NCI-H146 (cell line): ENCODE measurements around the gene IGF2BP2.

Experiments
- DNase-seq: peaks from one replicate; lab custom pipeline; 2025; lab: John Stamatoyannopoulos, UW

The IGF2BP2 gene

DNA sequence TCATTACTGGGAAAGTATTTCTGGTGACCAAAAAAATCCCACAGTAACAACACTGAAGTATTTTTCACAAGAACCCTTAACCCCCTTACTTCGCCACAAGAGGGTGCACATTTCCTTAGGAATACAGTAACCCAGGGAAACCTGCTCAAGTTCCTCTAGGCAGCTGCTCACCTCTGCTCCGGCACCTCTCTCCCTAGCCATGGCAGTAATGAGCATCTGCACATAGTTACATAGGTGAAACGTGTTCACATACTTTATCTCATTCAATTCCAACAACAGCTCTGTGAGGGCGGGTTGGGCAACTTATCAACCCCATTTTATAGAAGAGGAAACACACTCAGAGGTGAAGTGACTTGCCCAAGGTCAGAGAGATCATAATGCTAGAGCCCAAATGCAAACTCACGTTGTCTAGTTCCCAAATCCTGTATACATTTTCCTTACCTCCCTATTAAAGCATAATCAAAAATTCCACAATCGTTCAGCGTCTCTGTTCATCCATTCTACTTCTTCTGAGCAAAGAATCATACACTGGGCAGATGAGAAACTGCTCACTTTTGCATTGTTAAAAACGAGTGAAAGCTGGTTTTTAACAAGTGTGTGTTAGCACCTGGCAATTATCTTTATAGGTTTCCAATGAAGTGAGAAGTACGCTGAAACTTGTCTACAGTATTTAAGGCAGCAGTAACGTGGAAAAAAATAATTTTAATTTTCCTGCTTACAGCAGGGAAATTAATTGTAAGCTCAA is 90.7 kb downstream of the IGF2BP2 start:
- DNase-seq = peak; percentile 76

DNA sequence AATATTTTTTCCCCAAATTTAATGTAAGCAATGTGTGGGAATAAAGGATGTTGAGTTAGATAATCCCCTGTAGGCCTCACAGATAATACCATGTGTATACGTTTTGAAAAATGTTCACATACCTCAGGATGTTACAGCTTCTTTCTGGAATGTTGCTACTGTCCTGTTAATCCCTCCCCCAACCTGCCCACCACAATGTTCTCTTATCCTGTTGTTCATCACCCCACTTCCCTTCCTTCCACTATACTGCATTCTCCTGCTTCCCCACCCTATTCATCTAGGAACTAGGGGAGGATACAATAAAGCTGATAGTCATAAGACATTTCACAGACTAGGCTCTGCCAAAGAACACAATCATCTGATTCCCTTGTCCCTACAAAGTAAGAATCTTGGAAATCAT is 92.1 kb downstream of the IGF2BP2 start:
- DNase-seq = no peak

DNA sequence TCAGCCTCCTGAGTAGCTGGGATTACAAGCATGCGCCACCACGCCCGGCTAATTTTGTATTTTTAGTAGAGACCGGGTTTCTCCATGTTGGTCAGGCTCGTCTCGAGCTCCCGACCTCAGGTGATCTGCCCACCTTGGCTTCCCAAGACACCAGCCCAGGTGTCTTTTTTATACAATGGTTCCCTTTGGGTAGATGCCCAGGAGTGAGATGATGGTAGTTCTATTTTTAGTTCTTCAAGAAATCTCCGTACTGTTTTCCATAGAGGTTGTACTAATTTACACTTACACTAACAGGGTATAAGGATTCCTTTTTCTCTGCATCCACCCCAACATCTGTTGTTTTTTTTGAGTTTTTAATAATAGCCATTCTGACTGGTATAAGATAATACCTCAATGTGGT is 94.3 kb downstream of the IGF2BP2 start:
- DNase-seq = no peak

DNA sequence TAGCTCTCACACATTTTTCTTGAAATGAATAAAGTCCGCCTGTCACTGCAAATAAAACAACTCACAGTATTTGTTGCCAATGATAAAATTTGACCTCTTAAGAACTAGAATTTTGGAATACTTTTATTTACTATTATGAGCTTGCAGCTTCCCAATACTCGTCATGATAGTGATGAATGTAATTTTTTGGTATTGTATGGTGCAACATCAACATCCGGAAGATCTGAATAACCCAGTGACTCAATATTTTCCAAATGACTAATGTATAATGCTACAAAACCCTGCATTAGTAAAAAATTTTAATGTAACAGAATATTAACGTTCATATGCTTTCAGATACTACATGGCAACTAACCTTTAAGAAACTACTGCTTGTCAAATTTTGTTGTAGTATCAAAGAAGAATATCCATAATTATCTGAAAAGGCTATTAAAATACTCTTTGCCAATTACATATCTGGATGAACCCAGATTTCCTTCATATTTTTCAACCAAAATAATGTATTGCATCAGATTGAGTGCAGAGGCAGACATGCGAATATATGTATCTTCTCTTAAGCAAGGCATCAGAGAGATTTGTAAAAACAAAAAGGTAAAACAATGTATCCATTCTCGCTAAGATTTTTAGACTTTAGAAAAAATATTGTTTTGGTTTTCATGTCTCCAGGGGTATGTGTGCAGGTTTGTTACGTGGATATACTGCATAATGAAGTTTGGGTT is 95.3 kb downstream of the IGF2BP2 start:
- DNase-seq = no peak

DNA sequence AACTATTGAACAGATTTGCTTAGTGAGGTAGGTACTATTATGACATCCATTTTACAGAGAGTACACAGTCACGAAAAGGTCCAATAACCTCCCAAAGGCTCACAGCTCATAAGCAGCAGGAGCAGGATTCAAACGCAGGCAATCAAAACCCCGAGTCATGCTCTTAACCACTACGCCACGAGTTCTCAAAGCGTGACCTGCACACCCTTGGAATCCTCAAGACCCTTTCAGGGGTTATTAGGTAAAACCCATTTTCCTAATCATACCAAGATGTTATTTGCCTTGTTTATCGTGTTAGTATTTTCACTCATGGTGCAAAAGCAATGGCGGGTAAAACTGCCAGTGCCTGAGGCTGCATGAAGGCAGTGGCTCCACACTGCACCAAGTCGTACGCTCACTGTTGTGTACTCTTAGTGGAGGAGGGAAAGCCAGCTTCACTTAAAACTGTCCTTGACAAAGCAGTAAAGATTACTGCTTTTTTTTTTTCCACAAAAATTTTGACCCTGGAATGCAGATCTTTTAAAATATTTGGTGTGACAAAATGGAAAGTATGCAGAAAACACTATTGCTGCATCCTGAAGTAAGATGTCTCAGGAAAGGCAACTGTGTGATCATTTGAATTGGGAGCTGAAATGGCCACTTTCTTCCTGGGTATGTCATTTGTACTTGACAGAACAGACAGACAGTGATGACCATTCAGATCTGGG is 96.1 kb downstream of the IGF2BP2 start:
- no peak for DNase-seq

DNA sequence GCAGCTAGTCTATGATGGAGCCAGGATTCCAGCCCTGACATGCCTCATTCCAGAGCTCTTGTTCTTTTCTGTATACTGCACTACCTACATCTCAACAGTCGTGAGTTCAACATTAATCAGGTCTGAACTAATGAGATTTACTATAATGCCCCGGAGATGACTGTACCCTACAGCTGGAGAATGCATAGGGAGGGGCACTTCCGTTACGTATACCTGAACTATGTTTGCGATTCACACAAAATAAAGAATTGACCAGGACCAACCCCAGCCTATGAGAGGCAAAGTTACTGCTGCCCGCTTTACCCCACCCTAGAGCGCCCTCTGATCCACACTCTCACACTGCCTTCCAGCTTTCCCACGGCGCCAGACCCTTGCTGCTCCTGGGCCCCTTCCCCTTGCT is 97.0 kb downstream of the IGF2BP2 start:
- DNase-seq = no peak

DNA sequence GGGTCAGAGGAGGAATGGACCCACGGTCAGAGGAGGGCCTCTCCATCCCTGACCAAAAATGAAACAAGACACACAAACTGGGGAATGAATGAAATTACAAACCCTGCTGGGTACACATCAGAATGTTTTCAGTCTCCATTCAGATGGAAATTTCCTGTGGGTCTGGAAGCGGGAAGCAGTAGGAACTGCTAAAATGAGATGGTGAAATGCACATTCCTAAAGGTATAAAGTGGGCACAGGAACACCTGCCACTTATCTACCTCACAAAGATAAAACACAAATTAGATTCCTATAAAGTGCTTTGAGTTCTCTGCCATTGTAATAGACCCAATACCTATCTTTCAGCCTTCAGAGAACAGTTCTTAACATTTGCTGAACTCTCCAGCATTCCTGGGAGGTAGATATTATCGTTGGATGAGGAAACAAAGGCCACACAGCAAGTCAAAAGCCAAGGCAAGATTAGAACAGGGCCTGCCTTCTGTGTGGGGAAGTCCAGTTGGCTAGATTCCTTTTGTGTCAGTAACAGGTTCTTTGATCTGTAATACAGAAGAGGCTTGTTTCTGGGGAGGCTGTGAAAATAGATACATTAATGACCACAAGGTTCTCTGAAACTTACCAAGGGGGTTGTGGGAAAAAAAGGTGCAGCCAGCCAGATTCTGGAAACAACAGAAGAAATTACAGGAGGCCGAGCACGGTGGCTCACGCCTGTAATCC is 98.4 kb downstream of the IGF2BP2 start:
- no peak for DNase-seq

DNA sequence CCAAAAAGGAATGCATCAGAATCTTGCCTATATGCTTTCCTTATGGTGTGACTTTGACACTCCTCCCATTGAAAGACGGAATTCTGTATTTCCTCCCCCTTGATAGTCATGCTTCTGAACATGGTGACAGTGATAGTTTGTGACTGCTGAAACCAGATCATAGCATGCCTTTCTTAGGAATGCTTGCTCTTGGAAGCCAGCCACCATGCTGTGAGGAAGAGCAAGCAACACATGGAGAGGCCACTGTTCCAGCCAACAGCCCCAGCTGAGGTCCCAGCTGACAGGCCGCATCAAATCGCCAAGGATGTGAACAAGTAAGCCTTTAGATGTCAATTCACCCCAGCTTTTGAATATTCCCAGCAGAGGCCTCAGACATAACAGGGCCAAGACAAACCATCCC is 100.1 kb downstream of the IGF2BP2 start:
- no peak for DNase-seq

DNA sequence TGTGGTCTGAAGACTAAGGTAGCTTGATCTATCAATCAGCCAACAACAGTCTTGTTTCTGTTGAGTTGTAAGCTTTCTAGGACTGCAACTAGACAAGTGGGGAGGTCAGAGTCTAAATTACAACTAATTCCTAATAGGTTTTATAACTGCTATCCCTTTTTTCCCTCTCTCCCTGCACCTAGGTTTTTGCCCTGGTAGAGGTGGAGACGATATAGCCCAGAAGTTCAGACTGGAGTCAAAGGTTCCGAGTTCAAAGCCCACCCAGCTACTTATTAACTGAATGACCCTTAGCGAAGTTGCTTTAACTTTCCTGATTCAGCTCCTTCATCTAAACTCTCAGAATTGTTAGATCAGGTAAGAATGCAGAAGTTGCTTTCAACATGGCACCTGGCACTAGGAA is 100.6 kb downstream of the IGF2BP2 start:
- no peak for DNase-seq

DNA sequence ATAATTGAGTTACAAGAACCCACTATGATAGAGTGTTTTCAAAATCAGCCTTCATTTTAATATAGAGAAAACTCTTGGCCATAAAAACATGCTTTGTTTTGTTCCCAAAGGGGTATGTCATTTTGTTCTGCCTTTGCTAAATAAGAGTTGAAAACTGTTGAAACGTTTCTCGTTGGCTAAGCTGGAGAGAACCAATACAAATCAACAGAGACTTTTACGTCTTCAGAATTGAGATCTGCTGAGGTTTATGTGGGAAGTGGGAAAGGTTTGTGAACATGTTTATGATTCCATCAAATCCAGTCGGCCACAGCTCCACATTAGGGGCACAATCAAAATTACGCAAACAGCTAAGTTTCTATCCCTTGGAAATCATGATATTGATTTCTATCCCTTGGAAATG is 102.0 kb downstream of the IGF2BP2 start:
- DNase-seq = no peak

DNA sequence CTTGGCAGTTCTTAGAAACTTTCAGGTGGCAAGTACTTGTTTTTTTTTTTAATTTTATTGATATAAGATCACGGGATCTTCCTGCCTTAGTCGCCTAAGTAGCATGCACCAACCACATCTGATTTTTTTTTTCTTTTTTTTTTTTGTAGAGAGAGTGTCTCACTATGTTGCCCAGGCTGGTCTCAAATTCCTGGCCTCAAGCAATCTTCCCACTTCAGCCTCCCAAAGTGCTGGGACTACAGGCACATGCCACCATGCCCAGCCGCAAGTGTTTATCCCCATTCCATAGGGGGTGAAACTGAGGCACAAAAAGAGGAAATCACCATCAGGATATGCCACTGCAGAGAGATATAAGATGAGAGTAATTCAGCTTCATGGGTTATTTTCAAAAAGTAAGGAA is 102.9 kb downstream of the IGF2BP2 start:
- no peak for DNase-seq

DNA sequence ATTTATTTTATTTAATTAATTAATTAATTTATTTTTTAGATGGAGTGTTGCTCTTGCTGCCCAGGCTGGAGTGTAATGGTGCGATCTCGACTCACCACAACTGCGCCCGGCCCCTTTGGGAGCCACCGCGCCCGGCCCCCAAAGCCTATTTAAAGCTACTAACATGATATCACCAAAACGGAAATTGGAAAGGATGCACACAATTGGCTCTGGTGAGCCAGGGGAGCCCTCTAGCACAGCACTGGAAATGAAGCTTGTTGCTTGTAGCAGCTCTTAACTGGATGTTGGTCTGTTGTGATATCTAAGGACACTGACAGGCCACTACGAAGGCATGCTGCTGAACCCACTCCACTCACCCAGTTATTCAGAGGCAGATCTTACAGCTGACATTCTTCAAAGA is 104.5 kb downstream of the IGF2BP2 start:
- DNase-seq = no peak

DNA sequence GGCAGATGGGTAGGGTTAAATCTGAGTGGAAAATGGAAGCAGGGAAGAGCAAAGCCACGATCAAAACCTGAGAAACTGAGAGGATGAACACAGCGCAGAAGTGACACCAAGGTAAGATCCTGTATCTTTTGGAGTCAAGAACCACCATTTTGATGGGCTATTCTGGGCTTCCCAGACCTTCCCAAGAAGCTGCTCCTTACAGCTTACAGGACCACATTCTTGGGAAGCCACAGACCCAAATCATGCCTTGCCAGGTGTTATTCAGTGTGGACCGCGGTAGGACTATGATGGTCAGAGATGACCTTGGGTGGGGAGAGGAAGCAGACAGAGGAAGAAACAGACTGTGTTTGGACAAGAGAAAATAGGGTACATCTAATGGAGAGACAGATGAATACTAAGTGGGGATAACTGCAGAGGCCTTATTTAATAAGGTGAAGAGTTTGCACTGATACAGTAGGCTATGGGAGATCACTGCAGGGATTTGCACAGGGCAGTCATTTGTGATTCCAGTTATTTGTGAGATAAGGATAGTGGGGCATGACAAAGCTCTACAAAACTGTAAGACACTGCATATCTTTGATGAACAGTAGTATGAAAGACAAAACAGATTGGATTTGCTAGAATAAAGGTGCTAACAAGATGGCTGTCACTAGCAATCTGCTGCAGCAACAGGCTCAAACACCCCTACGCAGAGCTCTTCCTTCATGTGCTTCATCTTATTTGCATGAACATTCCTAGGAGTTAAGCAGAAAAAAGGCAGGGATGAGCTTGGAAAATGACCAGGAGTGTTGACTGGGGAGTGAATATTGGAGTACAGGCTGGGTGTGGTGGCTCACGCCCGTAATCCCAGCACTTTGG is 105.9 kb downstream of the IGF2BP2 start:
- DNase-seq = no peak

DNA sequence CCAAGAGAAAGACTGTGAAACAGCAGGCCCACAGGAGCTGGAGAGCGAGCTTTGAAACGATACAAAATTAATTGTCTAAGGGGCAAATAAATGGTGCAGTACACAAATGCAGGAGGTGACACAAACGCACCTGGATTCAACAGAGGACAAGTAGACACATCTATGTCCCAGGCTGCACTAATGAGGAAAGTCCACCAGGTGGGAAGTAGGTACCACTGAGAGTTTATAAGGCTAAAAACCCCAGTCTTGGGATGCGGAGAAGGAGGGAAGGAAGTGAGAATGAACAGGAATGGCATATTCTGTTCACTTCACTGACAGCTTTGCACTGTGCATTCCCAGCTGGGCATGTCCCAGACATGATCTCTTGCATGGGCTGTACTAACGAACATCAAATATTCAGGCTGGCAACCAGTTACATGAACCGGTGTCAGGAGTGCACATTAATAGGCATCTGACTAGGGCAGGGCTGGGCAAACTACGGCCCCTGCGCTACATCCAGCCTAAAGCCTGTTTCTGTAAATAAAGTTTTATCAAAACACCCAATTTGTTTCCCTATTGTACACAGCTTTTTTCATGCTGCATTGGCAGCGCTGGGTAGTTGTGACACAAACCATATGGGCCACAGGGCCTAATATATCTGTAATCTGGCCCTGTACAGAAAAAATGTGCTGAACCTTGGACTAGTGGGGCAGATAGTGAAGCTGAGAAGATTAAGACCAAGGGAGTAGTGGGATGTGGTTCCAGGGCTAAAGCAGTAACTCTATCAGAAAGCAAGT is 107.0 kb downstream of the IGF2BP2 start:
- DNase-seq = no peak

DNA sequence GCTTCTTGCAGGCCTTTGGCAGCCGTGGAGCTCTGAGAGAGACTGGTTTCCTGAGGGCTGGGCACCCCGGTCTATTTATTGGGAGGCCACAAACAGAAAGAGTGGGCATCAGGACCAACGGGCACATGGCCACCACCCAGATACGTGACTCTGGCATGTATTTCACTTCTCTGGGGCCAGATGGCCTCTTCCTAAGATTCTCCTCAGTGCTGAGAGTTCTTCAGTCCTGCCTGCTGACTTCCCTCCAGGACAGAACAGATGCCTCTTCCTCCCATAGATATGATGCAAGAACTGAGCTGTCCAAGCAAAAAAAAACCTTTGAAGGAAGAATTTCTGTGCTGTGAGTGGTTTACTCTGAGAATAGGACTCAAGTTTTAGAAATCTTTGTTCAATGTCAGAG is 107.7 kb downstream of the IGF2BP2 start:
- DNase-seq = no peak

DNA sequence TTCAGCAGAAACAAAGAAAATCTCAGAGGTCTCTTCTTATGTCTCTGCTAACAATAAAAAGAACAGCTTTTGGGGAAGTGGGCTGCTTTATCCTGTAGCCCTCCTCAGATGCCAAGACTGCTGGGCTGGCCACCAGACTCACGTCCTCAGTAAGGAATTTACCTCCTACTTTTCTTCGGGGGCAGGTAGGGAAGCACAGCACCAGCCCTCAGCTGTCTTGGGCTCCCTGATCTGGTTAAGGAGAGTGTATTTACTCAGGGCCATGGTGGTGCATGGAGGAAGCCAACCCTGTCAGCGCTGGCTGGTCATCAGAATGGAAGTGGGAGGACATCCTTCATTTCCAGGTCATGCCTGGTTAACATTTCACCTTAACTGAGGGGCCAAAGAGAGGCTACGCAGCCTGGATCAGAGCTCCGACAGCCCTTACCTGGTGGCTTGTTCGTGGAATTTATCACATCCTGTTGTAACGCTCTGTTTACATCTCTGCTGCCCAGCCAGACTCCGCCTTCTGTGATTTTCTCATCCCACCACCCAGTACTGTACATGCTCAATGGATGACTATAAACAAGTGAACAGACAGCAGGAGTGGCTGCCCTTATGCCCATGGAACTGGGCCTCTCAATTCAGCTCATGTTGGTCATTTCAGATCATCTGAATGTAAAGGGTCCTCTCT is 108.3 kb downstream of the IGF2BP2 start:
- no peak for DNase-seq

DNA sequence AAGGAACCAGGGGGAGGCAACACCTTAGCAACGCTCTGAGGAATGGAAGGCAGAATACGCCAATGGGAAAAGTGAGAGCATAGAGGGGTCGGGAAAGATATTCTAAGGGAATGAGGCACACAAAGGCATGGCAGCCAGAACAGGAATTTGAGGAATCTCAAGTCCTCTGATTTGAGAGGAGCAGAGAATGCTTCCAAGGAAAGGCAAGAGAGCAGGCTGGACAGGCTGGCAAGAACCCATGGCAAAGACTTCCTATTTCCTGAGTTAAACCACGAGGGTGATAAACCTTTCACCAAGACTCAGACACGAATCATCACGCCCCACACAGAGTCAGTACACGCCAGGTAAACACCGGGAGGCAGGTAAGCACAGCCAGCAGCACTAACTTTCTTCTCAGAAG is 109.8 kb downstream of the IGF2BP2 start:
- no peak for DNase-seq

DNA sequence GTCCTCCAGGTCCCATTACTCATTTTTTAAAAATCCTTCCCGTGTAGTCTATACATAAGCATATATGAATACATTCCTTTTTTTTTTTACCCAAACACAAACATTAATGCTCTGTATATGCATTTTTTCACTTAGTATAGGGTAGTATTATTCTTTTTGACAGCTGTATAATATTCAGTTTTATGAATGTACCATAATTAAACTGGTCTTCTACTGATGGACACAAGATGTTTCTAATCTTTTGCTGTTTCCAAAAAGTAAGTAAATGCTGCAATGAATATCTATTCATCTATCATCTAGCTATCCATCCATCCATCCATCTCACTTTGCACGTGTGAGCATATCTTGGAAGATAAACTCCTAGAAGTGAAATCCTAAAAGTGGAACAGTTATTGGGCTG is 110.8 kb downstream of the IGF2BP2 start:
- DNase-seq = no peak

DNA sequence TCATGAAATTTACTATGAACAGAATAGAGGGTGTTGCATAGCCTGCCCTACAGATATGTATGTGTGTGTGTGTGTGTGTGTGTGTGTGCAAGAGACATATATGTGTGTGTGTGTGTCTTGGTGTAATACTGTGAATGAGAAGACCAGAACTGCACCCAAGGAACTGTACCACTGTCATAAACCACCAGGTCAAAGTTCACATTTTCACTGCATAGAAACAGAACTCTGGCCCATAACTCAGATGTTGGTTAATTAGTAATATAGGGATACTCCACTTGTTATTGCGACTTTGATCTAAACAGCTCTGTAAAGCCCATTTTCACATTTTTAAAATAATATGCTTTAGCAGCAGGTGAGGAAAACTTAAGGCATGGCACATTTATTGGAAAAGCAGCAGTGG is 111.8 kb downstream of the IGF2BP2 start:
- no peak for DNase-seq

DNA sequence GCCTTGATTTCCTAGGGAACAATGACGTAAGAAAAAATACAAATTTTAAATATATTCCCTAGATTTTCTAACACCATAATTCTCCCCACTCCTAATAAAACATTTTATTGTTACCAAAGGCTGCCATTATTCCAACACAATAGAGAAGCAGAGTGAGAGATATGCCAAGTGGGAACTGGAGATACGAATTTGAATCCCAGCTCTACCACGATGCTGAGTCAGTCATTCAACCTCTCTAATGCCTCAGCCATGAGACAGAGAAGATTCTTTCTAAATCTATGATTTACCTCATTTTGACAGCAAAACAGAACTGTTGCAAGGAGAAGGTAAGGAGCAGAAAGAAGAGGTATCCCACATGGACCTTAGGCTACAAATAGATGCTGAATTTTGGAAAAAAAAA is 112.5 kb downstream of the IGF2BP2 start:
- DNase-seq = no peak
